ENCODE data around the gene HOXA3. TPM values are rescaled to one million over a fixed set of nuclear protein-coding genes. Genes with fewer than 3 reads are reported as not detected.
A peak's percentile ranks its signal among the peaks of the same experiment; 100 is the strongest.

HOXA3 gene
- total RNA-seq, 2 experiments from 2014 or later, result not detected

DNA sequence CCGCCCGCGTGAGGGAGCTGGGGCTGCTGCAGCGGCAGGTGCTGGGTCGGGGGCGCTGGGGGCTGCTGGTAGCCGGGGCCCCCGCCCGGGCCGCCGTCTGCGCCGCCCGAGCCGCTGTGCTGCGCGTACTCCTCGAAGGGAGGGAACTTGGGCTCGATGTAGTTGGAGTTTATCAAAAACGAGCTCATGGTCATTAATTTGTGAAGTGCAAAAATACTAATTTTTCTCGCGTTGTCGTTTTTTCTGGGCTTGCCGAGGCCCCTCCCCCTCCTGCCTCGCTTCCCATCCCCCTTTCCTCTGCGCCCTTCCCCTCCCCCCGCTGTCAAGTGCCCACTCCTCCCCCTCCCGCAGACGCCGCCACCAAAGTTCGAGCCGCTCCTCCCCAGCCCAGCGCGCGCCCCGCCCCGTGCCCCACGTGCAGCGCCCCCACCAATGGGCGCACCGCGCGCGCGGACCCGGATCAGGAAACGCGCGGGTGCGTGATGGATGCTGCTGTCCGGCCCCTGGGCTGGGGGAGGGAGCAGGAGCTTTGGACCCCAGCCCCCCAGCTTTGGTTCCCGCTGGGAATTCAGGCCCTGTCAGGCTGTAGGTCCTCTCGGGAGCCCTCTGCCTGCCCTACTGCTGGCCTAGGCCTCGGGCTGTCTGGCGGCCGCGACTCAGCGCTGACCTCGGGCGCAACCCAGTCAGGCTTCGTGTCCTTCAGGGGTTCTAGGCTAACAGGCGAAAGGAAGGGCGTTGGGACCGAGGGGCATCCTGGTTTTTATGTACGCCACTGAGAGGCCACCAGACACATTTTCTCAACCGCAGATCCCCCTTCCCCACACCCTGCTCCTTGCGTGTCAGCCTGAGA, 21.6 kb downstream of the HOXA3 start, which contains the start of gene HOXA4:
HOXA4 (minus strand) TSS at position 218 of the 850 bp plus-strand sequence; CDS start at position 194, 24 bp downstream.
- CTCF ChIA-PET, result interaction anchor here (1.0 to 2.8 kb wide), 7 partner anchors 19 to 1279 kb away, joined by 3 to 18 read pairs (median 4); partner anchors contain the start of gene HIBADH
- H3K9me3 Mint-ChIP-seq (ENCODE audit: low read depth), result no peaks in the 10 kb centered on the region
- peaks cover 79% of the 10 kb centered on the region for H3K27me3 Mint-ChIP-seq
- peak; percentile 96 for ATAC-seq
- H3K4me1 Mint-ChIP-seq, result peaks cover 28% of the 10 kb centered on the region
- peak; percentile 84 for DNase-seq
- H3K27ac Mint-ChIP-seq, result no peak within 1 kb of the TSS
- no peaks in the 10 kb centered on the region for H3K36me3 Mint-ChIP-seq
- H3K4me3 Mint-ChIP-seq, result peak within 1 kb of the TSS; percentile 62

DNA sequence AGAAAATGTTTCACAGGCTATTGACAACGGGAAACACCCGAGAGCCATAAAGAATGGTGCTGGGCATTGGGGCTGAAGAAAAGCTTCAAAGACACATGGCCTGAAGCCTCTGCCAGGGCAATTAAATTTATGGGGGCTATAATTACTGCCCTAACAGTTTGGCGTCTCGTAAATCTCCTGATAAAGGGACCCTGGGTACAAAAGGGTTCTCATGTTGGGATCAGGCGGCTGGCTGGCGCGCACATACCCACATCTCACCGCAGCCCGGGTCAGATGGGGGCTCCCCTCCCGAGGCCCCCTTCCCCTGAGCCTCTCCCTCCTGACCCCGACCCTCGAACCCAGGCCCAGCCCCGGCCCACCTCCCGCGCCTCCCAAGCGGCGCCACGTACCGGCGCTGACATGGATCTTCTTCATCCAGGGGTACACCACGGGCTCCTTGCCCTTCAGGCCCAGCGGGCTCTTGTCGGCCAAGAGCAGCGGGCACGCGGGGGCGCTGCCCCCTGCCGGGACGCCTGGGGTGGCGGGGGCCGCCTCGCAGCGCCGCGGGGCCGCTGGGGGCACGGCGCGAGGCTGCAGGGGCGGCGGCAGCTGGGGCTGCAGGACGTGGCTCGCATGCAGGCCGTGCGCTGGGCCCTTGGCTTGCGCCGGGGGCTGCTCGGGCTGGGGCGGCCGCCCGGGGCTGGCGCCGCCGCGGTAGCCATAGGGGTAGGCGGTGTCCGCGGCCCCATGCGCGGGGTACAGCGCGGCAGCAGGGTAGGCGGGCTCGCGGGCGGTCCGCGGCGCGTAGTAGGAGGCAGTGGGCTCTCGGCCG, 22.4 kb downstream of the HOXA3 start:
- H3K27ac Mint-ChIP-seq, result no peak overlapping the region
- DNase-seq (no peak), ATAC-seq (peak; percentile 52)
- H3K36me3 Mint-ChIP-seq, result no peaks in the 10 kb centered on the region
- CTCF ChIA-PET, result interaction anchor here (1.0 to 2.8 kb wide), 5 partner anchors 20 to 533 kb away, joined by 3 to 18 read pairs (median 5); partner anchors contain the start of gene HIBADH
- H3K9me3 Mint-ChIP-seq (ENCODE audit: low read depth), result no peaks in the 10 kb centered on the region
- peaks cover 73% of the 10 kb centered on the region for H3K27me3 Mint-ChIP-seq
- H3K4me3 Mint-ChIP-seq, result no peak overlapping the region
- peaks cover 20% of the 10 kb centered on the region for H3K4me1 Mint-ChIP-seq

DNA sequence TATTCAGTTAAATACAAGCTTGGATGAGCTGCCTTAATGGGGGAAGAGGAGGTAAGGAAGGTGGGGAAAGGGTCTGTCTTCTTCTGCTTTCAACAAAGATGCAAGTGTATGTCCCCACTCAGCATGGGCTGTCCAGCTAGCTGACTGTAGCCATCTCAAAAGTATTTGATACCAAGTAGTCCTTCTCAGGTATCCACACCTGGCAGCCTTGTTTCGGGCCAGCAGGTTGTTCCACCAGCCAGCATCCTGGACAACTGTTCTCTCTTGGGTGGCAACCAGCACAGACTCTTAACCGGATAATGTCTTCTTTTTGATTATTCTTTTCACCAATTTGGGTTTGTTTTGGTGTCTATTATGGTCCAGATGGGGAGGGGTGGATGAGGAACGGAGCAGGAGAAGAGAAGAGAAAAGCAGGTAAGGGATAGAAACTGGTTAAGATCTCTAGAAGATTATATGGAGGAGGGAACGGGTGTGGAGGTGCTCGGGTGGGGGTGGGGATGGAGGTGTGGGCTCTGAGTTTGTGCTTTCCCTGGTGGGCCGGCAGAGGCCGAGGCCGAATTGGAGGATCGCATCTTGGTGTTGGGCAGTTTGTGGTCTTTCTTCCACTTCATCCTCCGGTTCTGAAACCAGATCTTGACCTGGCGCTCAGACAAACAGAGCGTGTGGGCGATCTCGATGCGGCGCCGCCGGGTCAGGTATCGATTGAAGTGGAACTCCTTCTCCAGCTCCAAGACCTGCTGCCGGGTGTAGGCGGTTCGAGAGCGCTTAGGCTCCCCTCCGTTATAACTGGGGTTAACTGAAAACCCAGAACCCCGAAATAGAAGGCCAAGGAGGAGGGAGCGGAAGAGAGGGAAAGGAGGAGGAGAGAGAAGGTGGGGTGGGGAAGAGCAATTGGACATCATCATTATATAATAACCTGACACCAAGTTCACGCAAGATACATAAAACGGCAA, 23.3 kb downstream of the HOXA3 start:
- peaks cover 66% of the 10 kb centered on the region for H3K27me3 Mint-ChIP-seq

DNA sequence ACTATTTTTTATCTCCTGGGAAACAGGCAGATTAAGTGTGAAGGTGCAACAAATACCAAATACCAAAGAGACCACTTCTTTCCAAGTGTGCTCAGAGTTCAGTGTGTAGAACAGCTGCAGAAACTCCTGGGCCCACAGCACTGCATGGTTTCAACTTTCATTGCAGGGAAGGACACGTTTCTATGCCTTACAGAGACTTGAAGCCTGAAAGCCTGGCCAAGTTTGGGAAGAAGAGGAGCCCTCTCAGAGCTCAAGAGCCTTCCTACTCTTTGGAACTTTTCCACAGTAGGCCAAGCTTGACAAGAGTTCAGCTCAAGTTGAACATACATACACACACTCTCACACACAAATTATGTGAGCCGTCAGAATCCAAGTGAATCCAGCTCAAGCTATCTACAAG, 24.3 kb downstream of the HOXA3 start:
- CTCF ChIA-PET, result interaction anchor here (1.2 kb wide), 1 partner anchor 31 kb away, joined by 3 read pairs; no protein-coding TSS in a partner anchor

More for the DNA sequence above, 23.3 kb downstream of the HOXA3 start:
- ATAC-seq, result no peak
- Mint-ChIP-seq H3K36me3 (no peaks in the 10 kb centered on the region), H3K4me1 (peaks cover 11% of the 10 kb centered on the region), H3K9me3 (ENCODE audit: low read depth) (no peaks in the 10 kb centered on the region), H3K27ac (no peak overlapping the region), H3K4me3 (no peak overlapping the region)
- CTCF ChIA-PET, result interaction anchor here (1.2 to 2.8 kb wide), 2 partner anchors 21 to 30 kb away, joined by 3 to 18 read pairs; no protein-coding TSS in a partner anchor
- no peak for DNase-seq

DNA sequence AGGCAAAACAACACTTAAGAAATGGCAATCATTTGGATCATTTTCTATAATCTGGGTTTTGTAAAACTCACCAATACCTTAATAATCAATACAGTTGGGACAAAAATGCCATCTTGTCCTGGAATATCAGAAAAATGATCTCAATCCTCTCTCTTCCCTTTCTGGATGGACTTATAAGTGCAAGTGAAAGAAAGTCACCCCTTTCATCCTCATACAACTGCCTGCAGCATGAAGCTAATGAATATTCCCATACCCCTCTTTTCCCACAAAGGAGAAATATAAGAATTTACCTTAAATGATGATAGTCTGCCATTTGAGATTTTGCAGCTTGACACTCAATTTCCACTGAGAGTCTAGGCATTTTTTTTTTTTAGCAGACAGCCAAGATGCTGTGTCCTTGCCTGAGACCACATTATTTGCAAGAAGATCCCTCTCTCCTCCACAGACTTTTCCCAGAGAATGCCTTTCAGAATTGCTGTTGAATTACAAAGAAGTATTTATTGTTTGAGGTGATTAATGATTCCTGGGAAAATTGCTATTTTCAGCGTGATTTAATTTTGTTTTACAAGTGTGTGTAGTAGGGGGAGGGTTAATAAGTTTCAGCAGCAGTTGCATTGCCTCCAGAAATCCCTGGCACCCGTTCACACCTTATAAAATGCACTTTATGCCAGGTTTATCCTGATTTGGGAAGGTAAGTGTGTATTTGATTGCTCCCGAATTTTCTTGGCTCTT, 25.6 kb downstream of the HOXA3 start:
- no peak for ATAC-seq
- no peak for DNase-seq
- Mint-ChIP-seq H3K36me3 (no peaks in the 10 kb centered on the region), H3K4me1 (peaks cover 2% of the 10 kb centered on the region), H3K4me3 (no peak overlapping the region), H3K27ac (no peak overlapping the region), H3K27me3 (peaks cover 45% of the 10 kb centered on the region), H3K9me3 (ENCODE audit: low read depth) (no peaks in the 10 kb centered on the region)
- CTCF ChIA-PET, result interaction anchor here (0.6 kb wide), 1 partner anchor 559 kb away, joined by 3 read pairs; no protein-coding TSS in a partner anchor

More for the DNA sequence above, 24.3 kb downstream of the HOXA3 start:
- DNase-seq, result no peak
- H3K36me3 Mint-ChIP-seq, result no peaks in the 10 kb centered on the region
- no peaks in the 10 kb centered on the region for H3K9me3 Mint-ChIP-seq (ENCODE audit: low read depth)
- no peak for ATAC-seq
- H3K4me1 Mint-ChIP-seq, result peaks cover 2% of the 10 kb centered on the region
- no peak overlapping the region for H3K27ac Mint-ChIP-seq
- H3K27me3 Mint-ChIP-seq, result peaks cover 56% of the 10 kb centered on the region
- H3K4me3 Mint-ChIP-seq, result no peak overlapping the region

DNA sequence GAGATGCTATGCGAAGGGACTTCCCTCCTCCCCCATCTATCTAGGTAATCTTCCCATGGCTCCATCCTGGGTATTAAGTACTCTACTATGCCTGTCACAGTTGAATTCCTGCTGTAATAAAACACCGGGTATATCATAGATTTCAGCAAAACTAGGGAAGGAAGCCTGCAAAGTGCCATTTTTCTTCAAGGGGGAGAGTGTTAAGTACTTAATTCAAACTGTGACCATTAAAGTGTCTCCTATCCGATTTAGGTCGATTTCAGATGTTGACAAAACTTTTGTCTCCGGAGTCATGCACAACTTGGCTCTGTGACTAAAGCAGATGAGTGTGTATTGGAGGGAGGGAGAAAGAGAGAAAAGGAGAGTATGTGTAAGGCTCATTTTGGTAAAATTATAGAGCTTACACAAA, 26.4 kb downstream of the HOXA3 start:
- peaks cover 39% of the 10 kb centered on the region for H3K27me3 Mint-ChIP-seq

DNA sequence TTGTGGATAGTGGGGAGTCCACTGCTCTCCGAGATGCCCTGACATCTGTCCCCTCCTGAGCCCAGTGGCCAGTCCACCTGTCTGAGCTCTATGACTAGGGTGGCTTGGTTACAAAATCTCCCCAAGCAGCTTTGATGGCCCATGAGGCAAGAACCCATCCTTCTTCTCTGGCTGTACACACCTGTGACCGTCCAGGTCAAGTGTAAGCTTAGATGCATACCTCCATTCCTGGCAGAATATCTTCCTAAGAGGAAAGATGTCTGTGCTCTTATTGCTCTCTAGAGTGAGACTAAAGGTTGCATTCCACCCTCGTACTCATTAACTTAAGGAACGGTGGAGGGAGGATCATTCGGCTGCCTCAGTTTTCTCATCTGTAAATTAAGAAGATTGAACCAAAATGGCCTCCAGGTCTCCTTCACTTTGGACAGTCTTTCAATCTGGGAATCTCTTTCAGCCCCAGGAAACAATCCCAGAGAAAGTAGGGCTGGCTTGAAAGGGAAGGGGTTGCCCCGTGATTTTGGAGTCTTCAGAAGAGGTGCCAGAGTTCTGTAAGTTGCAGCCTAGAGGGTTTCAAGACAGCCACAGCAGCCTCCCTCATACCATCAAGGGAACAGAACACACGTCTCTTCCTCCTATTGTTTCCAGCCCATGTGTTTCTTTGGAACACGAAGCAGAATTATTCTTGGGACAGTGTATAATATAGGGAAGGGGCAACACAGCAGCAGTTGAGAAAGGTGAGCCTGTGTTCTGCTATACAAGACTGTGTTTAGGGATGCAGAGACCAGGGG, 27.3 kb downstream of the HOXA3 start:
- no peak overlapping the region for H3K4me3 Mint-ChIP-seq
- no peaks in the 10 kb centered on the region for H3K4me1 Mint-ChIP-seq
- H3K27ac Mint-ChIP-seq, result no peak overlapping the region
- no peaks in the 10 kb centered on the region for H3K36me3 Mint-ChIP-seq
- DNase-seq, result no peak
- H3K9me3 Mint-ChIP-seq (ENCODE audit: low read depth), result no peaks in the 10 kb centered on the region
- peaks cover 39% of the 10 kb centered on the region for H3K27me3 Mint-ChIP-seq
- CTCF ChIA-PET, result no interaction called here
- ATAC-seq, result no peak

More for the DNA sequence above, 26.4 kb downstream of the HOXA3 start:
- DNase-seq (no peak), ATAC-seq (no peak)
- Mint-ChIP-seq H3K9me3 (ENCODE audit: low read depth) (no peaks in the 10 kb centered on the region), H3K36me3 (no peaks in the 10 kb centered on the region), H3K4me1 (no peaks in the 10 kb centered on the region), H3K4me3 (no peak overlapping the region), H3K27ac (no peak overlapping the region)
- CTCF ChIA-PET, result interaction anchor here (0.6 kb wide), 1 partner anchor 560 kb away, joined by 3 read pairs; no protein-coding TSS in a partner anchor

DNA sequence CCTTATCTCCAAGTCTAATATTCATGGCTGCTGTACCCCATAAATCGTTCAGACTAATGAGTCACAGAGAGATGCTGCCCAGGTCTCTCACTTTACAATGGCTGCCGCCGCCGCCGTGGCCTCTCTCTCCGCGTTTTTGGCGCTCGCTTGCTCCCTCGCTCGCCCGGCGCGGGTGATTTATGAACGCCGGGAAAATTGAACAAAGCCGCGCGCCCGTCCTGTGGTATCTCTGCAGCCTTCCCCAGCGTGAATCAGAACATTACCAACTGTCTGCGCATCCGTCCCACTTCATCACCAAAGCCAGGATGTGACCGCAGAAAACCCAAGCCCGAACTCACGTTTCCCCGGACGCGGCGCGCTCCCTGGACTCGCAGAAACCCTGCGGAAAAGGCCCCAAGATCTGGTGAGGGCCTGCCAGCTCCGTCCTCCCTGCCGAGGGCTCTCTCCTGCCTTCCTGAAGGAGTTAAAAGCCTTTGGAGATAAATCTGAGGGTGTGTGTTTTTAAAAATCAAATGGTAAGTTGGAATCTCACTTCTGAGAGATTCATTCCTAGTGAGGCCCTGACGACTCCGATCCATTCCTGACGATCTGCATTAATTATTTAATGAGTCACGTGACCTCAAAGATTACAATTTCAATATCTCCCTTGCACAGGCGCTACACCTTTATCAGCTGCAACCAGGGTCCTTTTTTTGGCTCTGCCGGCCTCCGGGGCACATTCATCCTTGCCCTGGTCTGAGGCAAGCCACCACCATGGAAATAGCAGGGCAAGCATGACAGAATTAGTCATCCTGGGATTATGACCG, 28.1 kb downstream of the HOXA3 start:
- Mint-ChIP-seq H3K36me3 (no peaks in the 10 kb centered on the region), H3K4me3 (no peak overlapping the region), H3K27ac (no peak overlapping the region), H3K27me3 (peaks cover 35% of the 10 kb centered on the region), H3K9me3 (ENCODE audit: low read depth) (no peaks in the 10 kb centered on the region), H3K4me1 (no peaks in the 10 kb centered on the region)
- CTCF ChIA-PET, result no interaction called here
- ATAC-seq (no peak), DNase-seq (no peak)

DNA sequence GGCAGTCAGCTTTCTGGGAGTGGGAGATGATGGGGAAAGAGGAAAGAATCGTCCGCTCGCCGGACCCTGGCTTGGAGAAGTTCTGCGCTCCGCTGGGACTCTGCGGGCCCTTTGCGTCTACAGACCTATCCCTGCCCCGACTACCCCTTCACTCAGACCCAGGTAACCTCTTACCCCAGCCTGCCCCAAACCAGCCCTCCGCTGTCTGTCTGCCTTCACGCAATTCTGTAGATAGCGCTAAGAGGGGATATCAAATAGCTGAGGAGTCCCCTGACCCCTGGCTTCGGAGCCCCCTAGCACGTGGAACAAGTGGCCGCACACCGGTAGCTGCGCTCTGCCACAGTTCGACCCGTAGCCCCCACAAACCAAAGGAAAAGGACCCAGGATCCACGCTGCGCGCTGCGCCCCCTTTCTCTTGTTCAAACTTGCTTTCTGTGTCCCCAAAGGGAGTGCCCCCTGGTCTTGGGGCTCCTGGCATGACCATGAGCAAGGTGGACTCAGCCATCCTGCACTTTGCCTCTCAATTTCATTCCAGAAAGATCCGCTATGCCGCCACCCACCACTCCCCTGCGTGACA, 28.8 kb downstream of the HOXA3 start:
- Mint-ChIP-seq H3K4me1 (no peaks in the 10 kb centered on the region), H3K27ac (no peak overlapping the region), H3K36me3 (no peaks in the 10 kb centered on the region), H3K4me3 (no peak overlapping the region), H3K27me3 (peaks cover 29% of the 10 kb centered on the region), H3K9me3 (ENCODE audit: low read depth) (no peaks in the 10 kb centered on the region)
- DNase-seq, result no peak
- ATAC-seq, result no peak
- CTCF ChIA-PET, result no interaction called here

DNA sequence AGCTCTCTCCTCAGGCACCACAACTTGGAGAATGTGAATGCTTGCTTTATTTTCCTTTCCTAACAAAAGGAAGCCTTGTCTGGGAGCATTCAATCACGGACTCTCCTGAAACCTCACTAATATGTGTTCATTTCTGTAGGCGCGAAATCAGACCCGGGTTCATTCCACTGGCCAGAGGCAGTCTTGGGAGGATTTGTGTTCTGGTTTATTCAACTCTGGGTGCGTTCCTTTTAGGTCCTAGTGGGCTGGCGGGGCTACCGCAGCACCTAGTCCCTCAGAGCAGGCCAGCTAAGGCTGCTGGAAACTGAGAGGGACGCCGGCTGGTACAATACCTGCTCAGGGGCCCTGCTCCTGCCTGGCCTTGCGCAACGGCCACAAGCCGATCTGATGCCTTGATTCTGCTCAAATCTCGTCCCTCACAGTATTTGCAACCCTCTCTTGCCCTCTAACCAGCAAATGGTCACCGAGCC, 29.3 kb downstream of the HOXA3 start:
- H3K4me3 Mint-ChIP-seq, result no peak overlapping the region
- no peaks in the 10 kb centered on the region for H3K36me3 Mint-ChIP-seq
- no peaks in the 10 kb centered on the region for H3K4me1 Mint-ChIP-seq
- ATAC-seq (no peak), DNase-seq (no peak)
- H3K9me3 Mint-ChIP-seq (ENCODE audit: low read depth), result no peaks in the 10 kb centered on the region
- H3K27me3 Mint-ChIP-seq, result peaks cover 23% of the 10 kb centered on the region
- CTCF ChIA-PET, result no interaction called here
- H3K27ac Mint-ChIP-seq, result no peak overlapping the region

All from activated CD8-positive, alpha-beta memory T cell treated with anti-CD3 and anti-CD28 coated beads, Interleukin-2, amount 10 ng/mL, durations not matched to agents 7 days and 5 days (primary cell).